GM12874 (cell line): Measurements from ENCODE around the gene ZNF124.

ENCODE experiments used
- CTCF ChIP-seq: IDR thresholded peaks from 2 replicates; pipeline ENCODE4 v1.5.1; 2011; ENCODE audit warnings: low read depth, mild to moderate bottlenecking, control low read depth, low read length, moderate library complexity; ENCODE audit not compliant: insufficient read depth

Gene ZNF124

DNA sequence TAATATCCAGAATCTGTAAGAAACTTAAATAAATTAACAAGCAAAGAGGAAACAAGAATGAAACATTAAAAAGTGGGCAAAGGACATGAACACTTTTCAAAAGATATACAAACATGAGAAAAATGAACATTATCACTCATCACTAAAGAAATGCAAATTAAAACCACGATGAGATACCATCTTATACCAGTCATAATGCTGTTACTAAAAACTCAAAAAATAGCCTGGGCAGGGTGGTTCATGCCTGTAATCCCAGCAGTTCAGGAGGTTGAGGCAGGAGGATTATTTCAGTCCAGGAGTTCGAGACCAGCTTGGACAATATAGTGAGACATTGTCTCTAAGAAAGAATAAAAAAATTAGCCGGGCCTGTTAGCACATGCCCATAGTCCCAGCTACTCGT, 6.1 kb downstream of the ZNF124 start:
- no peak for TF ChIP-seq CTCF

GRCh38 chr1:247164694-247165093, 7.1 kb downstream of the ZNF124 start:
- no peak for TF ChIP-seq CTCF

DNA sequence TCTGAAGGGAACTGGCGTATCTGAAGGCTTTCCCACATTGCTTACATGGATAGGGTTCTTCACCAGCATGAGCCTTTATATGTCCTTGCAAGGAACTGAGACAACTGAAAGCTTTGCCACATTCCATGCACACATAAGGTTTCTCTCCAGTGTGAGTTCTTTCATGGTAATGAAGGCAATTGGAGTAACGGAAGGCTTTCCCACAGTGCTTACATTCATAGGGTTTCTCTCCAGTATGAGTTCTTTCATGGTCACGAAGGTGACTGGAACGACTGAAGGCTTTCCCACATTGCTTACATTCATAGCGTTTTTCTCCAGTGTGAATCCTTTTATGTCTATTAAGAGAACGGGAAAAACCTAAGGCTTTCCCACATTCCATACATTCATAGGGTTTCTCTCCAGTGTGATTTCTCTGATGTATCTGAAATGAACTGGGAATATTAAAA, 15.0 kb downstream of the ZNF124 start:
- no peak for TF ChIP-seq CTCF

- no peak for TF ChIP-seq CTCF
These were observed 24.0 kb downstream of the ZNF124 start for GRCh38 chr1:247147781-247148180.

DNA sequence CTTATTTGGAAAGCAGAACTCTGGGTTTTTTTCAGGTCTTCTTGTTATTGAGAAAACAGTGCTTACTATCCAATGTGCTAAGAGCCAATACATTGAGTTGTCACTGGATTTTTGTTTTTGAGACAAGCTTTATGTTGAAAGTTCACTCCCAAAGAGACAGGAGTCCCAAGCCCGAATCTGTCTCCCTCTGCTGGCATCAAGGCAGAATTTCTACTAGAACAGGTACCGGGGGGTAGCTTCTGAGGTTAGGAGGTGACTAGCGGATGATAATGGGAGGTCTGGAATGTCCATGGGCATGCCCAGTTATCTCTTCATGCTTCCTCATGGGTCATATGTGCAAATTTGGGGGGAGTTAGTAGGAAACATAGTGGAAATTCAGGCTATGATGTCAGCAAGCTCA, 25.1 kb downstream of the ZNF124 start:
- TF ChIP-seq CTCF: no peak

- TF ChIP-seq CTCF: no peak
These were observed 26.5 kb downstream of the ZNF124 start for GRCh38 chr1:247145279-247145678.

DNA sequence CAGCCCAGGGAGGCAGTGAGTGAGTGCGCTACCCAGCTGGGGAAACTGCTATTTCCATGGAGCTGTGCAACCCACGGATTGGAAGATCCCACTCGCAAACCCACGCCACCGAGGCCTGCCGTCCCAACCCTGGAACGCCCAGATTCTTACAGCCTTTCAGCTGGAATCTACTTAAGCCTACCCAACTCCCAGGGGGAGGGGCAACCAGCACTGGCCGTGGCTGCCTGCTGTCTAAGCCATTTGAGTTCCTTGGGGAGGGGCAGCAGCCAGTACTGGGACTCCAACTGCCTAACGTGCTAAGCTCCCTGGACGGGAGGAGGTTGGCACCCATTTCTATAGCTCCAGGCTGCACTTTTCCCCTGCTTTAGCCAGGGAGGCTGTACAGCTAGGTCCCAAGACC, 40.6 kb downstream of the ZNF124 start:
- TF ChIP-seq CTCF: no peak

GRCh38 chr1:247121382-247121781, 50.4 kb downstream of the ZNF124 start:
- no peak for TF ChIP-seq CTCF
